Measurements from ENCODE around the gene CFAP77.

DNA sequence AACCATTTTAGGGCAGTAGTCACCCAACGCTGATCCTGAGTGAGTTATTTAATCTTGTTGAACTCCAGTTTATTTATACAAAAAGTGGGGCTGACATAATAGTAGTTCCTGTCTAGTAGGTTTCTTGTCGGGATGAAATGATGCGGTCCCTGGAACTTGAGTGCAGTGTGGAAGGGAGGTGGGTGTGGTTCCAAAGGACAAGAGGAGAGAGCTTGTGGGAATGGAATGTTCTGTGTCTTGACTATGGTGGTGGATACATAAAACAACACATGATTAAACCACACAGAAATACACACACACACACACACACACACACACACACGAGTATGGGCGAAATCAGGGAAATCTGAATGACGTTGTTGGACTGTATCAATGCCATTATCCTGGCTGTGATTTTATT lies 106.3 kb downstream of the CFAP77 start:
- TF ChIP-seq YY1 (IDR thresholded peaks at IDR 0.05; ENCODE audit: insufficient read depth, insufficient read length) (no peak), ZNF274 (IDR thresholded peaks at IDR 0.05; ENCODE audit: low read depth, low read length) (no peak)

Data from NT2/D1 (cell line).